GM12878 (cell line): ENCODE measurements around the gene CSK. TPM values are rescaled to one million over a fixed set of nuclear protein-coding genes. Genes with fewer than 3 reads are reported as not detected.

ENCODE experiments used
- BACH1 ChIP-seq: fragments of 450-650 bp; IDR thresholded peaks from 2 replicates; pipeline ENCODE4 v1.6.1; 2017; ENCODE audit warnings: mild to moderate bottlenecking, borderline replicate concordance
- BHLHE40 ChIP-seq, 2 experiments: fragments of 450-650 bp in 1 of 2; IDR thresholded peaks; 2 replicates each; pipeline ENCODE4 v1.6.1; 2011 to 2017; ENCODE audit warnings: low read depth in 2 of 2, borderline replicate concordance in 1 of 2, improper control_type of control experiment in 1 of 2, low read length in 1 of 2, mild to moderate bottlenecking in 1 of 2
- DPF2 ChIP-seq: fragments of 450-650 bp; IDR thresholded peaks from 2 replicates; pipeline ENCODE4 v1.6.1; 2017; ENCODE audit warnings: mild to moderate bottlenecking
- GATAD2B ChIP-seq: fragments of 450-650 bp; conservative IDR thresholded peaks from 2 replicates; pipeline ENCODE4 v1.6.1; 2017; ENCODE audit warnings: low read depth, mild to moderate bottlenecking, moderate library complexity
- HDAC2 ChIP-seq: fragments of 200-600 bp; sonication (generic); IDR thresholded peaks from 2 replicates; pipeline ENCODE4 v1.6.1; 2017
- HDAC6 ChIP-seq: fragments of 200-600 bp; sonication (generic); IDR thresholded peaks from one replicate; pipeline ENCODE4 v1.8.0; 2017; ENCODE audit warnings: antibody characterized with exemption; ENCODE audit not compliant: unreplicated experiment
- IKZF1 ChIP-seq: fragments of 450-650 bp; conservative IDR thresholded peaks from 2 replicates; pipeline ENCODE4 v1.6.1; 2017; ENCODE audit warnings: antibody characterized with exemption, mild to moderate bottlenecking
- IKZF2 ChIP-seq, 2 experiments: fragments of 450-650 bp; IDR thresholded peaks; 2 replicates each; pipeline ENCODE4 v1.6.1; 2017; ENCODE audit warnings: mild to moderate bottlenecking in 2 of 2, moderate library complexity in 2 of 2
- LARP7 ChIP-seq: fragments of 450-650 bp; IDR thresholded peaks from 2 replicates; pipeline ENCODE4 v1.6.1; 2017; ENCODE audit warnings: mild to moderate bottlenecking
- MAX ChIP-seq: IDR thresholded peaks from 2 replicates; pipeline ENCODE4 v1.6.1; 2012; ENCODE audit warnings: low read depth, low read length, improper control_type of control experiment
- NFXL1 ChIP-seq: fragments of 450-650 bp; IDR thresholded peaks from 2 replicates; pipeline ENCODE4 v1.6.1; 2017; ENCODE audit warnings: antibody characterized with exemption, mild to moderate bottlenecking, borderline replicate concordance
- PAX5 ChIP-seq: IDR thresholded peaks from 2 replicates; pipeline ENCODE4 v1.6.1; 2011; ENCODE audit warnings: low read depth, low read length, borderline replicate concordance
- PAX8 ChIP-seq: fragments of 450-650 bp; IDR thresholded peaks from 2 replicates; pipeline ENCODE4 v1.6.1; 2017; ENCODE audit warnings: mild to moderate bottlenecking, moderate library complexity
- POLR2A ChIP-seq: IDR thresholded peaks from 2 replicates; pipeline ENCODE4 v1.6.1; 2011; ENCODE audit warnings: low read depth, mild to moderate bottlenecking, low read length
- POLR2AphosphoS2 ChIP-seq: IDR thresholded peaks from 2 replicates; pipeline ENCODE4 v1.6.1; 2011; ENCODE audit warnings: low read depth, mild to moderate bottlenecking, low read length, improper control_type of control experiment, moderate library complexity
- POLR2AphosphoS5 ChIP-seq: IDR thresholded peaks from 2 replicates; pipeline ENCODE4 v1.6.1; 2011; ENCODE audit warnings: mild to moderate bottlenecking, low read length, inconsistent platforms
- RAD51 ChIP-seq: fragments of 450-650 bp; IDR thresholded peaks from 2 replicates; pipeline ENCODE4 v1.6.1; 2016; ENCODE audit warnings: moderate library complexity, mild to moderate bottlenecking, inconsistent platforms
- SMARCA5 ChIP-seq: fragments of 450-650 bp; IDR thresholded peaks from 2 replicates; pipeline ENCODE4 v1.6.1; 2017; ENCODE audit warnings: mild to moderate bottlenecking
- SMC3 ChIP-seq: IDR thresholded peaks from 2 replicates; pipeline ENCODE4 v1.6.1; 2011; ENCODE audit warnings: low read length, improper control_type of control experiment, borderline replicate concordance
- SREBF2 ChIP-seq: IDR thresholded peaks from 2 replicates; pipeline ENCODE4 v1.6.1; 2012; ENCODE audit warnings: mild to moderate bottlenecking, low read length
- TCF12 ChIP-seq: IDR thresholded peaks from 2 replicates; pipeline ENCODE4 v1.6.1; 2011; ENCODE audit warnings: low read depth, mild to moderate bottlenecking, low read length
- TCF3 ChIP-seq: IDR thresholded peaks from 2 replicates; pipeline ENCODE4 v1.6.1; 2012; ENCODE audit warnings: low read depth, mild to moderate bottlenecking, low read length, borderline replicate concordance; ENCODE audit not compliant: insufficient read depth
- polyA plus RNA-seq, 11 experiments: library from polyadenylated mRNA; depleted of rRNA in 4 of 11; unstranded in 6 of 11; stranded (reverse) in 5 of 11; fragments of >200 nt; fragmentation: Nextera tagmentation in 4 of 11; fragmentation: Illumina TruSeq in 1 of 11; extraction: Ambion mirVana in 4 of 11; extraction: Trizol in 1 of 11; gene quantifications; 1 replicate in 1 of 11; 2 replicates in 10 of 11; pipeline versions ENCODE4 v1.2.1 to v1.2.3, GENCODE V29; 2011 to 2016; ENCODE audit warnings: inconsistent platforms in 2 of 11, missing spikeins in 2 of 11, low read depth in 1 of 11
- total RNA-seq, 4 experiments: library from RNA; depleted of rRNA in 3 of 4; stranded (reverse); fragments of >200 nt in 3 of 4; fragmentation: Illumina TruSeq in 1 of 4; extraction: Trizol in 1 of 4; gene quantifications; 2 replicates each; pipeline versions ENCODE4 v1.2.1 to v1.2.3, GENCODE V29; 2013 to 2021

Gene CSK
- total and polyA plus RNA-seq, 10 of the 15 experiments (the other 5 are each of a cell fraction or from before 2014, with no cell fraction given) = 3.4 to 327 (median 75.8) TPM

GRCh38 chr15:74798388-74799254, 16.7 kb downstream of the CSK start (continued):
- TF ChIP-seq RAD51 = 0 out of 2 replicates have a peak, but pooled peaks have one; percentile 22
- TF ChIP-seq PAX5 = peak; percentile 11; the same call in 1 of the 2 replicates
- peak; percentile 44; the same call in 1 of the 2 replicates for TF ChIP-seq BACH1
- peak; percentile 91 for TF ChIP-seq TCF12
- peak; percentile 71; the same call in 1 of the 2 replicates for TF ChIP-seq POLR2AphosphoS2
- TF ChIP-seq NFXL1 = no peak
- TF ChIP-seq LARP7 = peak; percentile 38; the same call in 1 of the 2 replicates
- TF ChIP-seq BHLHE40 (IDR thresholded peaks at IDR 0.05; ENCODE audit: borderline replicate concordance in 1 of 2, low read depth in 2 of 2, low read length in 1 of 2) = peak; percentile 74 to 92; a peak in 3 of 4 replicates
- TF ChIP-seq DPF2 = peak; percentile 57; the same call in 1 of the 2 replicates
- peak; percentile 83; the same call in 1 of the 2 replicates for TF ChIP-seq TCF3
- TF ChIP-seq SMC3 = peak; percentile 11; the same call in 1 of the 2 replicates
- no peak for TF ChIP-seq HDAC2
- TF ChIP-seq PAX8 = no peak
- peak in 1 of 2 experiments; percentile 18; a peak in 1 of 4 replicates for TF ChIP-seq IKZF2 (IDR thresholded peaks at IDR 0.05)
- TF ChIP-seq IKZF1 = peak; percentile 59
- 0 out of 2 replicates have a peak, but pooled peaks have one; percentile 2 for TF ChIP-seq POLR2AphosphoS5
- 0 out of 2 replicates have a peak, but pooled peaks have one; percentile 33 for TF ChIP-seq SMARCA5
- no peak for TF ChIP-seq SREBF2
- TF ChIP-seq HDAC6 = no peak
- peak; percentile 66 for TF ChIP-seq GATAD2B
- peak; percentile 70 for TF ChIP-seq POLR2A
- TF ChIP-seq MAX = peak; percentile 60; the same call in 1 of the 2 replicates
